ENCODE results near the gene FN1. TPM values are rescaled to one million over a fixed set of nuclear protein-coding genes. Genes with fewer than 3 reads are reported as not detected.

FN1 gene
- total and polyA plus RNA-seq, 8 donors: 42.0 to 861 (median 252) TPM

DNA sequence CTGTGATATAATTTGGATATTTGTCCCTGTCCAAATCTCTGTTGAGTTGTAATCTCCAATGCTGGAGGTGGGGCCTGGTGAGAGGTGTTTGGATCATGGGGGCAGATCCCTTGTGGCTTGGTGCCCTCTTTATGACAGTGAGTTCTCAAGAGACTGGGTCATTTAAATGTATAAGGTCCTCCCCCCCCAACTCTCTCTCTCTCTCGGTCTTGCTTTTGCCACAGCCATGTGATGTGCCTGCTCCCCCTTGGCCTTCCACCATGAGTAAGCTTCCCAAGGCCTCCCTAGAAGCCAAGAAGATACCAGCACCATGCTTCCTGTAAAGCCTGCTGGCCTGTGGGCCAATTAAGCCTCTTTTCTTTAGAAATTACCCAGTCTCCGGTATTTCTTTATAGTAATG is 58.6 kb downstream of the FN1 start:
- H3K27ac ChIP-seq: no peak overlapping the region
- WGBS, 5 donors: 88 to 96% (median 93%) methylated on average over 2 of the region's 2 CpGs
- DNase-seq: no peak
- peaks cover 5 to 96% (median 73%) of the 10 kb centered on the region in 4 donors for H3K36me3 ChIP-seq
- H3K4me3 ChIP-seq: no peak overlapping the region
- TF ChIP-seq EP300 (IDR thresholded peaks at IDR 0.05) (no peak), POLR2AphosphoS5 (IDR thresholded peaks at IDR 0.05) (no peak), POLR2A (IDR thresholded peaks at IDR 0.05) (no peak)
- TF ChIP-seq, protein P1, sequence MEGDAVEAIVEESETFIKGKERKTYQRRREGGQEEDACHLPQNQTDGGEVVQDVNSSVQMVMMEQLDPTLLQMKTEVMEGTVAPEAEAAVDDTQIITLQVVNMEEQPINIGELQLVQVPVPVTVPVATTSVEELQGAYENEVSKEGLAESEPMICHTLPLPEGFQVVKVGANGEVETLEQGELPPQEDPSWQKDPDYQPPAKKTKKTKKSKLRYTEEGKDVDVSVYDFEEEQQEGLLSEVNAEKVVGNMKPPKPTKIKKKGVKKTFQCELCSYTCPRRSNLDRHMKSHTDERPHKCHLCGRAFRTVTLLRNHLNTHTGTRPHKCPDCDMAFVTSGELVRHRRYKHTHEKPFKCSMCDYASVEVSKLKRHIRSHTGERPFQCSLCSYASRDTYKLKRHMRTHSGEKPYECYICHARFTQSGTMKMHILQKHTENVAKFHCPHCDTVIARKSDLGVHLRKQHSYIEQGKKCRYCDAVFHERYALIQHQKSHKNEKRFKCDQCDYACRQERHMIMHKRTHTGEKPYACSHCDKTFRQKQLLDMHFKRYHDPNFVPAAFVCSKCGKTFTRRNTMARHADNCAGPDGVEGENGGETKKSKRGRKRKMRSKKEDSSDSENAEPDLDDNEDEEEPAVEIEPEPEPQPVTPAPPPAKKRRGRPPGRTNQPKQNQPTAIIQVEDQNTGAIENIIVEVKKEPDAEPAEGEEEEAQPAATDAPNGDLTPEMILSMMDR (IDR thresholded peaks at IDR 0.05): no peak
- intact Hi-C loops (cut with DNase I; ENCODE audit: low total_unique reads): no loop called here
- no peaks in the 10 kb centered on the region for H3K4me1 ChIP-seq
- H3K9me3 ChIP-seq: no peaks in the 10 kb centered on the region
- no peaks in the 10 kb centered on the region for H3K27me3 ChIP-seq

DNA sequence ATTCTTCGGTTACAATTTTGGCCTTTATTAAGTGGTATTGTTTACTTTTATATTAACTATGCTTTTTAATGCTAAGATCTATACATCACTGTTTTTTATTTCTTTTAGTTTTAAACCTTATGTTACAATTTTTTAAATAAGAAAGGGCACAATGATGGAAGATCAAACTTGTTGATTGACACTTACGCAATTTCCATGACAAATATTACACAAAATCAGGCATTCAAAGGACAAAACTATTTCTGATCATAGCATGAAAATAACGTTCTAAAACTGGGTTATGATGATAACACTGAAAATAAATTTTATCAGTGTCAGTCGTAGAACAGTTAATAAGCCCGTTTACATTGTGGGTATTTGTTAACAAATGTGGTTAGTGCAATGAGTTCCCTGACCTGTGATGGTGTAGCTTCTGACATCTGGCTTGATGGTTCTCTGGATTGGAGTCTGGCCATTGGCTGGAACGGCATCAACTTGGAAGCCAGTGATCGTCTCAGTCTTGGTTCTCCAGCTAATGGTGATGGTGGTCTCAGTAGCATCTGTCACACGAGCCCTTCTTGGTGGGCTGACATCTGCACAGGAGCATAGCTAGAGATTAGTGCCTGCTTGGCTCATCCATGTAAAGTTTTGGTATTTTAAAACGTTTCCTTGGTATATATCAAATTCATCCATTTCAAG is 59.6 kb downstream of the FN1 start:
- DNase-seq: no peak
- Histone ChIP-seq H3K36me3 (peaks cover 11 to 96% (median 72%) of the 10 kb centered on the region in 4 donors), H3K4me1 (no peaks in the 10 kb centered on the region), H3K4me3 (no peak overlapping the region), H3K27ac (no peak overlapping the region), H3K9me3 (no peaks in the 10 kb centered on the region), H3K27me3 (no peaks in the 10 kb centered on the region)
- TF ChIP-seq EP300 (IDR thresholded peaks at IDR 0.05) (no peak), POLR2A (IDR thresholded peaks at IDR 0.05) (no peak), POLR2AphosphoS5 (IDR thresholded peaks at IDR 0.05) (no peak)
- TF ChIP-seq, protein P1 (IDR thresholded peaks at IDR 0.05): no peak
- intact Hi-C loops (cut with DNase I; ENCODE audit: low total_unique reads): no loop called here
- 72 to 78% (median 76%) methylated on average over 9 of the region's 9 CpGs for WGBS, 5 donors

DNA sequence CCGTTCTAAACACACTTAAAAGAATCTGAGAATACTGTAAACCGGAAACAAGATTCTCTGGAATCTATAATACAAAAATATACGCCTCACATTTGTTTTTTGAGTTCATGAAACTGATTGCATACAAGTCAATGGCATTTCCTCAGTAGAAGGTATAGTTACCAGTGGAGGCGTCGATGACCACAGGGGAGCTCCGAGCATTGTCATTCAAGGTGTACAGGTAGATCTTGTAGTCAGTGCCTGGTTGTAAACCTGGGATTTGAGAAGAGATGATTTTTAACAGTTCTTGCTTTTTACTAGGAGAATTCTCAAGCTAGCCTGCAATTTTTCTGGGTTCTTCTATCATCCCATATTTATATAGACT is 60.4 kb downstream of the FN1 start:
- 96 to 98% (median 97%) methylated on average over 6 of the region's 6 CpGs for WGBS, 5 donors
- no peaks in the 10 kb centered on the region for H3K9me3 ChIP-seq
- intact Hi-C loops (cut with DNase I; ENCODE audit: low total_unique reads): no loop called here

DNA sequence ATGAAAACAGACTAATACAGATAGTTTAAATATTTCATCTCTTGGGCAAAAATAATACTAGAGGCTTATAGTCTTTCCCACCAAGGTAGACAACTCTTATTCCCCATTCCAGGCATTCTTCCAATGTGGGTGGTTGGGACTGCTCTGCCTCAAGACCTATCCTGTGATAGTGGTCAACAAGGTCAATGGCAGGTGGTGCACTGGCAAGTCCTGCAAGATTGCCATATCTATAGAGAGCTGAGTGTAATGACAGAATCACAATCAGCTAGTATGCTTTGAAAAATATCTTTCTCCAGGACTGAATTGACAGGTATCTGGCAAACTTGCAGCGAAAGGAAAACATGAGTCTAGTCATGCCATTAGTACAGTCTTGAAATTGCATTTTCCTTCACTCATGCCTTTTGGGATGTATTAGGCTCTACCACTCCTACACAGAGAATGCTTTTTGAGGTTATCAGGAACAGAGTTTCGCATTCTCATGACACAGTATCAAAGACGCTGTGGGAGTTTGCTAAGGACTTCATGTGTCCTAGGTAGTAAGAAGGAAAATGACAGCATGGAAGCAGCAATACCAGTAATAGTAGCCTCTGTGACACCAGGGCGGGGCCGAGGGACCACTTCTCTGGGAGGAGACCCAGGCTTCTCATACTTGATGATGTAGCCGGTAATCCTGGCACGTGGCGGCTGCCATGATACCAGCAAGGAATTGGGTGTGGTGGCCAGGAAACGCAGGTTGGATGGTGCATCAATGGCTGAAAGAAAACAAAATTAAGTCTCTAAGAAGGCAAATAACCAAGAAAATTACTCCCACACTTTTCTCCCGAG is 61.0 kb downstream of the FN1 start:
- H3K36me3 ChIP-seq: peaks cover 11 to 95% (median 72%) of the 10 kb centered on the region in 4 donors
- WGBS, 5 donors: 92 to 98% (median 96%) methylated on average over 10 of the region's 10 CpGs
- intact Hi-C loops (cut with DNase I; ENCODE audit: low total_unique reads): no loop called here
- H3K4me3 ChIP-seq: no peak overlapping the region
- H3K27ac ChIP-seq: no peak overlapping the region
- no peaks in the 10 kb centered on the region for H3K27me3 ChIP-seq
- no peaks in the 10 kb centered on the region for H3K4me1 ChIP-seq
- TF ChIP-seq POLR2A (IDR thresholded peaks at IDR 0.05) (no peak), POLR2AphosphoS5 (IDR thresholded peaks at IDR 0.05) (no peak), EP300 (IDR thresholded peaks at IDR 0.05) (no peak)
- TF ChIP-seq, protein P1 (IDR thresholded peaks at IDR 0.05): no peak
- H3K9me3 ChIP-seq: no peaks in the 10 kb centered on the region
- DNase-seq: no peak

More for the DNA sequence above, 60.4 kb downstream of the FN1 start:
- DNase-seq: no peak
- Histone ChIP-seq H3K27ac (no peak overlapping the region), H3K4me3 (no peak overlapping the region), H3K27me3 (no peaks in the 10 kb centered on the region), H3K36me3 (peaks cover 11 to 95% (median 72%) of the 10 kb centered on the region in 4 donors), H3K4me1 (no peaks in the 10 kb centered on the region)
- no peak for TF ChIP-seq EP300 (IDR thresholded peaks at IDR 0.05)
- no peak for TF ChIP-seq POLR2AphosphoS5 (IDR thresholded peaks at IDR 0.05)
- TF ChIP-seq POLR2A (IDR thresholded peaks at IDR 0.05): no peak
- TF ChIP-seq, protein P1 (IDR thresholded peaks at IDR 0.05): no peak

Data from stomach (tissue), 9 donors.